ENCODE results near the gene SLC8A2. TPM values are rescaled to one million over a fixed set of nuclear protein-coding genes. Genes with fewer than 3 reads are reported as not detected.

SLC8A2 gene
- total and polyA plus RNA-seq, 2 experiments from 2014 or later = 0.86 to 10.0 TPM

DNA sequence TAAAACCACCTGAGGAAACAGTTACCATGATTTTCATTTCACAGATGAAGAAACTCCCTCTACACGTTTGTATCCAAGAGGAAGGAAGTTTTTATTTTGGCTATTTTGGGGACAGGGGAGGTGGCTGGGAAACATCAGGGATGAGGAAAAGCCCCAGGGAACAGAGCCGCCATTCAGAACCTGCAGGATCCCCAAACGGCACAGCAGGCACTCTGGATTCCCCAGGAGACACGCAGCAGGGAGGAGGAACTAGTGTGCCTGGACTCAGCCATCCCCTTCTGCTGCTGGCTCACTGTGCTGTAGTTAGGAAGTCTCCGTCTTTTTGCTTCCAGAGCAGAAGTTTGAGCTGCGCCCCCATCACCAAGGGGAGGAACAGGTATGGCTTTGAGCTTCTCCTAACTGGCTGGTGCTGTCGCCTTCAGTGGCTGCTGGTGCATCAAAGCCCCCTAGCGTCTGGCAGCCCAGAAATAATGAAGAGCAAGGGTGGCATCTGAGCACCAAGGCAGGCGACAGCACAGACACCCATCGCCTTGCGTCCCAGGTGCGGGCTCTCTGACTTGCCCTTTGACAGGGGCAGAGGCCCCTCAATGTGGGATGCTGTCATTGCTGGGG lies 38.9 kb upstream of the SLC8A2 start:
- Histone ChIP-seq H3K27me3 (ENCODE audit: insufficient read depth) (no peaks in the 10 kb centered on the region), H4K20me1 (replicated peaks; ENCODE audit: insufficient read depth) (peaks cover 9% of the 10 kb centered on the region), H3F3A (replicated peaks; ENCODE audit: low read depth) (no peaks in the 10 kb centered on the region), H3K4me3 (no peak overlapping the region), H2AFZ (no peak overlapping the region), H3K36me3 (ENCODE audit: insufficient read depth) (no peaks in the 10 kb centered on the region), H3K9me2 (ENCODE audit: insufficient read depth) (no peaks in the 10 kb centered on the region), H3K4me2 (no peak overlapping the region), H3K79me2 (replicated peaks; ENCODE audit: insufficient read depth) (peaks cover 73% of the 10 kb centered on the region), H3K27ac (ENCODE audit: low read depth) (0 out of 2 replicates have a peak overlapping the region, but pooled peaks have one; percentile 45), H3K4me1 (ENCODE audit: insufficient read depth) (peaks cover under 1% of the 10 kb centered on the region; the same call in 1 of the 2 replicates)
- no peak overlapping the region for H3K4me3 Mint-ChIP-seq
- TF ChIP-seq CTCF (conservative IDR thresholded peaks at IDR 0.05; ENCODE audit: low read depth in 2 of 2) = peak in 1 of 2 experiments; percentile 39; a peak in 2 of 4 replicates
- TF ChIP-seq JUNB (IDR thresholded peaks at IDR 0.05; ENCODE audit: unreplicated experiment) = no peak
- ATAC-seq = no peak
- H3K36me3 Mint-ChIP-seq (ENCODE audit: low read depth) = no peaks in the 10 kb centered on the region
- H3K27me3 Mint-ChIP-seq (ENCODE audit: insufficient read depth, low read depth, poor library complexity) = peaks cover 25% of the 10 kb centered on the region
- peak; percentile 37 for DNase-seq (ENCODE audit: low spot score)
- H3K9me3 Mint-ChIP-seq = no peaks in the 10 kb centered on the region; the same call in 2 of the 3 replicates
- H3K4me1 Mint-ChIP-seq = peaks cover 23% of the 10 kb centered on the region
- no peak overlapping the region for H3K27ac Mint-ChIP-seq

DNA sequence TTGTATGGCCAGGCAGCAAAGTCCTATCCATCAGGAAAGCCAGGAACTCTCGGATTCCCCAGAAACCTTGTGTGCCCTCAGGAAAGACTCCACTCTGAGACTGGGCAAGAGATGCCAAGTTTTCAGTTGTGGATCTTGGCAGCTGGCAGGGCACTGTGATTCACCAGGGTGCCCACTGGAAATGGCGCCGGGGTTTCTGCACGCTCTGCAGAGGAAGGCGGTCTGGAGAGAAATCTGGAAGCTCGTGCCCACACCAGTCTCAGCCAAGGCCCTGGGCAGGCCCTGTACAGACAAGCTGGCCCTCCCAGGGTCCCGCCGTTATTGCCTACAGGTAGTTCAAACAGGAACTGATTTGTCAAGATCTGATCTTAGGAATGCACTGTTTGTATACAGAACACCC lies 38.3 kb upstream of the SLC8A2 start:
- Histone ChIP-seq H3K79me2 (replicated peaks; ENCODE audit: insufficient read depth) (peaks cover 77% of the 10 kb centered on the region), H4K20me1 (replicated peaks; ENCODE audit: insufficient read depth) (peaks cover 12% of the 10 kb centered on the region), H3K4me3 (no peak overlapping the region), H3K4me2 (no peak overlapping the region), H3K27me3 (ENCODE audit: insufficient read depth) (no peaks in the 10 kb centered on the region), H3K4me1 (ENCODE audit: insufficient read depth) (no peaks in the 10 kb centered on the region; the same call in 1 of the 2 replicates), H3F3A (replicated peaks; ENCODE audit: low read depth) (no peaks in the 10 kb centered on the region), H3K36me3 (ENCODE audit: insufficient read depth) (no peaks in the 10 kb centered on the region), H3K9me2 (ENCODE audit: insufficient read depth) (no peaks in the 10 kb centered on the region), H3K27ac (ENCODE audit: low read depth) (0 out of 2 replicates have a peak overlapping the region, but pooled peaks have one; percentile 45), H2AFZ (no peak overlapping the region)
- Mint-ChIP-seq H3K4me1 (peaks cover 22% of the 10 kb centered on the region), H3K27ac (0 out of 2 replicates have a peak overlapping the region, but pooled peaks have one; percentile 30), H3K4me3 (no peak overlapping the region), H3K9me3 (no peaks in the 10 kb centered on the region; the same call in 2 of the 3 replicates), H3K36me3 (ENCODE audit: low read depth) (no peaks in the 10 kb centered on the region), H3K27me3 (ENCODE audit: insufficient read depth, low read depth, poor library complexity) (peaks cover 20% of the 10 kb centered on the region)
- DNase-seq (ENCODE audit: low spot score) = no peak
- no peak for ATAC-seq
- TF ChIP-seq EZH2 (IDR thresholded peaks at IDR 0.05; ENCODE audit: low read depth, unreplicated experiment) = no peak
- TF ChIP-seq EZH2phosphoT487 (IDR thresholded peaks at IDR 0.05; ENCODE audit: unreplicated experiment) = no peak
- TF ChIP-seq POLR2AphosphoS5 (IDR thresholded peaks at IDR 0.05; ENCODE audit: low read depth) = no peak
- no peak for TF ChIP-seq ZNF331 (CRISPR knock-in tag; IDR thresholded peaks at IDR 0.05; ENCODE audit: low read depth)
- TF ChIP-seq ETS1 (IDR thresholded peaks at IDR 0.05) = no peak
- no peak for TF ChIP-seq REST (IDR thresholded peaks at IDR 0.05; ENCODE audit: unreplicated experiment)
- no peak for TF ChIP-seq STAT1 (IDR thresholded peaks at IDR 0.05; ENCODE audit: unreplicated experiment)
- TF ChIP-seq CTCF (conservative IDR thresholded peaks at IDR 0.05; ENCODE audit: low read depth in 2 of 2) = no peak
- TF ChIP-seq JUNB (IDR thresholded peaks at IDR 0.05; ENCODE audit: unreplicated experiment) = no peak
- no peak for TF ChIP-seq ZNF114 (CRISPR knock-in tag; IDR thresholded peaks at IDR 0.05)
- TF ChIP-seq NANOG (IDR thresholded peaks at IDR 0.05; ENCODE audit: borderline replicate concordance) = no peak
